Parathyroid adenoma (tissue), 2 donors: ENCODE data around the gene ARHGEF1.

Source experiments
- H2AFZ ChIP-seq: fragments of 300-600 bp; sonication (generic); one replicate; pipeline ENCODE4 v1.7.0; 2017; ENCODE audit warnings: antibody characterized with exemption, mild to moderate bottlenecking
- H3K27ac ChIP-seq: fragments of 300-600 bp; sonication (generic); one replicate; pipeline ENCODE4 v1.7.0; 2017
- H3K27me3 ChIP-seq: fragments of 300-600 bp; sonication (generic); one replicate; pipeline ENCODE4 v1.7.0; 2017; ENCODE audit warnings: low read length; ENCODE audit not compliant: control insufficient read depth, insufficient read depth
- H3K36me3 ChIP-seq: fragments of 300-600 bp; sonication (generic); one replicate; pipeline ENCODE4 v1.7.0; 2017; ENCODE audit warnings: low read length; ENCODE audit not compliant: control insufficient read depth, insufficient read depth
- H3K4me1 ChIP-seq: fragments of 300-600 bp; sonication (generic); one replicate; pipeline ENCODE4 v1.7.0; 2017; ENCODE audit warnings: control low read depth
- H3K4me2 ChIP-seq: fragments of 300-600 bp; sonication (generic); one replicate; pipeline ENCODE4 v1.7.0; 2017; ENCODE audit warnings: low read length
- H3K4me3 ChIP-seq: fragments of 300-600 bp; sonication (generic); one replicate; pipeline ENCODE4 v1.7.0; 2017; ENCODE audit warnings: low read depth, low read length
- H3K79me2 ChIP-seq: fragments of 300-600 bp; sonication (generic); one replicate; pipeline ENCODE4 v1.7.0; 2017; ENCODE audit warnings: control low read depth
- H3K9ac ChIP-seq: fragments of 300-600 bp; sonication (generic); one replicate; pipeline ENCODE4 v1.7.0; 2017; ENCODE audit warnings: mild to moderate bottlenecking
- H3K9me3 ChIP-seq: fragments of 300-600 bp; sonication (generic); one replicate; pipeline ENCODE4 v1.7.0; 2017; ENCODE audit warnings: low read length; ENCODE audit not compliant: control insufficient read depth
- TF ChIP-seq, protein P1 (sequence below): fragments of 300-600 bp; sonication (generic); IDR thresholded peaks from one replicate; pipeline ENCODE4 v1.7.0; 2017; ENCODE audit warnings: antibody characterized with exemption, mild to moderate bottlenecking
- donor health status: primary hyperparathyroidism.

The ARHGEF1 gene

GRCh38 chr19:41882568-41883462, at the start of gene ARHGEF1:
TSS of gene ARHGEF1 (plus strand) at chr19:41883184. CDS start at chr19:41888083, 4,899 bp downstream.
- TF ChIP-seq, protein P1, sequence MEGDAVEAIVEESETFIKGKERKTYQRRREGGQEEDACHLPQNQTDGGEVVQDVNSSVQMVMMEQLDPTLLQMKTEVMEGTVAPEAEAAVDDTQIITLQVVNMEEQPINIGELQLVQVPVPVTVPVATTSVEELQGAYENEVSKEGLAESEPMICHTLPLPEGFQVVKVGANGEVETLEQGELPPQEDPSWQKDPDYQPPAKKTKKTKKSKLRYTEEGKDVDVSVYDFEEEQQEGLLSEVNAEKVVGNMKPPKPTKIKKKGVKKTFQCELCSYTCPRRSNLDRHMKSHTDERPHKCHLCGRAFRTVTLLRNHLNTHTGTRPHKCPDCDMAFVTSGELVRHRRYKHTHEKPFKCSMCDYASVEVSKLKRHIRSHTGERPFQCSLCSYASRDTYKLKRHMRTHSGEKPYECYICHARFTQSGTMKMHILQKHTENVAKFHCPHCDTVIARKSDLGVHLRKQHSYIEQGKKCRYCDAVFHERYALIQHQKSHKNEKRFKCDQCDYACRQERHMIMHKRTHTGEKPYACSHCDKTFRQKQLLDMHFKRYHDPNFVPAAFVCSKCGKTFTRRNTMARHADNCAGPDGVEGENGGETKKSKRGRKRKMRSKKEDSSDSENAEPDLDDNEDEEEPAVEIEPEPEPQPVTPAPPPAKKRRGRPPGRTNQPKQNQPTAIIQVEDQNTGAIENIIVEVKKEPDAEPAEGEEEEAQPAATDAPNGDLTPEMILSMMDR: peak; percentile 6
- Histone ChIP-seq H3K9me3 (no peaks in the 10 kb centered on the region), H2AFZ (peak within 1 kb of the TSS; percentile 95), H3K27me3 (no peaks in the 10 kb centered on the region), H3K79me2 (peaks cover 17% of the 10 kb centered on the region), H3K4me1 (peaks cover 10% of the 10 kb centered on the region), H3K9ac (no peak within 1 kb of the TSS), H3K27ac (peak within 1 kb of the TSS; percentile 67), H3K36me3 (no peaks in the 10 kb centered on the region), H3K4me2 (peak within 1 kb of the TSS; percentile 81), H3K4me3 (peak within 1 kb of the TSS; percentile 70)

- Histone ChIP-seq H3K9ac (no peak overlapping the region), H3K9me3 (no peaks in the 10 kb centered on the region), H2AFZ (no peak overlapping the region), H3K4me2 (no peak overlapping the region), H3K36me3 (no peaks in the 10 kb centered on the region), H3K27ac (no peak overlapping the region), H3K79me2 (no peaks in the 10 kb centered on the region), H3K4me1 (no peaks in the 10 kb centered on the region), H3K4me3 (no peak overlapping the region), H3K27me3 (no peaks in the 10 kb centered on the region)
- TF ChIP-seq, protein P1: no peak
These were observed 44.8 kb upstream of the ARHGEF1 start for GRCh38 chr19:41837981-41838708.

DNA sequence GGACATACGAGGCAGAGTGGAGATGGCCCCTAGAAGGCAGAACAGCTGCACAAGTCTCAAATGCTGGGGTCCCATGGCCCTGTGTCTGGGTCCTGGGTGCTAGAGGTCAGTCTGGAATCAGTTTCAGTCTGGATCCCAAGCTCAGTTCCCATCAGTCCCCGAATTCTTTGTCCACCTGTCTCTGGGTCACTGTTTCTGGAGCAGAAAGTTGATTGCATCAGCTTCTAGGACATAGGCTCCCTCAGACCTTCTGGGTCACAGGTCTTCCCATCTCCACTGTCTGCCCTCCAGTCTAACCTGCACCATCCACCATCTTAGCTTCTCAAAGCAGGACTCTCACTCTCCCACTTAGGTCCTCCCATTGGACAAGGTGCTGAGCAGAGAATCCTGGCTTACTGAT, 43.8 kb upstream of the ARHGEF1 start:
- Histone ChIP-seq H3K9ac (no peak overlapping the region), H2AFZ (no peak overlapping the region), H3K4me2 (no peak overlapping the region), H3K79me2 (no peaks in the 10 kb centered on the region), H3K9me3 (no peaks in the 10 kb centered on the region), H3K36me3 (no peaks in the 10 kb centered on the region), H3K27me3 (no peaks in the 10 kb centered on the region), H3K4me1 (no peaks in the 10 kb centered on the region), H3K27ac (no peak overlapping the region), H3K4me3 (no peak overlapping the region)
- TF ChIP-seq, protein P1: no peak

DNA sequence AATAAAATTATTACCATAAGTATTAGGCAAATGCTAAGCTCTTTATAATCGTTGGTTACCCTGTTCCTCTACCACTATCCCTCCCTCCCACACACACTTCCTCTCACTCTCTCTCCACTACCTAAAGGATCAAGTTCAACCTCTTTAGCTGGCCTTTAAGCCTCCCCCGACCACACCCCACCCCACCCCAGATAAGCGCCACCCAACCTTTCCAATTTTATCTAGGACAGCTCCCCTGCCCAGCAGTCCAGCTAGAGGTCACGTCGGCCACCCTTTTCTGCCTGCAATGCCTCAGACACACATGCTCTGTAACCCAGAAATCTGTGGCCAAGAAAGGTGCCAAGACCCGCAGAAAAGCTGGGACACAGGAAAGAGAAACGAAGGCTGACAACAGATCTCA, 39.6 kb upstream of the ARHGEF1 start:
- Histone ChIP-seq H3K4me1 (no peaks in the 10 kb centered on the region), H2AFZ (no peak overlapping the region), H3K9ac (no peak overlapping the region), H3K27ac (no peak overlapping the region), H3K79me2 (no peaks in the 10 kb centered on the region), H3K36me3 (no peaks in the 10 kb centered on the region), H3K9me3 (no peaks in the 10 kb centered on the region), H3K4me3 (no peak overlapping the region), H3K4me2 (no peak overlapping the region), H3K27me3 (no peaks in the 10 kb centered on the region)
- TF ChIP-seq, protein P1: no peak
